OCI-LY3 (cell line): ENCODE results near the gene RPL32.

Experiments used
- H2AFZ ChIP-seq: fragments of 200-600, 300-600 bp; shearing (Covaris generic); 2 replicates; pipeline ENCODE4 v1.6.0; 2014; ENCODE audit warnings: antibody characterized with exemption, low read depth, low read length
- H3K27ac ChIP-seq: fragments of 200-600, 300-600 bp; sonication (generic); 2 replicates; pipeline ENCODE4 v1.5.1; 2014; ENCODE audit warnings: mild to moderate bottlenecking, low read length, moderate library complexity, mixed read lengths
- H3K27me3 ChIP-seq: fragments of 200-600, 300-600 bp; sonication (generic); 2 replicates; pipeline ENCODE4 v1.6.1; 2014; ENCODE audit warnings: low read depth, low read length, mixed read lengths
- H3K36me3 ChIP-seq: fragments of 200-600, 300-600 bp; sonication (generic); replicated peaks from 2 replicates; pipeline ENCODE3; 2014; ENCODE audit warnings: low read depth, low read length, mixed read lengths
- H3K4me1 ChIP-seq: fragments of 300-600, 200-600 bp; sonication (generic); 2 replicates; pipeline ENCODE4 v1.6.1; 2014; ENCODE audit warnings: low read length, mixed read lengths
- H3K4me2 ChIP-seq: fragments of 200-600, 300-600 bp; sonication (generic); 2 replicates; pipeline ENCODE4 v1.6.1; 2014; ENCODE audit warnings: low read length, mixed read lengths
- H3K4me3 ChIP-seq: fragments of 300-600, 200-600 bp; sonication (generic); 2 replicates; pipeline ENCODE4 v1.5.1; 2014; ENCODE audit warnings: antibody characterized with exemption, mild to moderate bottlenecking, low read length, moderate library complexity
- H3K79me2 ChIP-seq: fragments of 300-600, 200-600 bp; shearing (Covaris generic); 2 replicates; pipeline ENCODE4 v1.6.1; 2014; ENCODE audit warnings: mild to moderate bottlenecking, low read length, mixed read lengths
- H3K9ac ChIP-seq: fragments of 300-600, 200-600 bp; shearing (Covaris generic); 2 replicates; pipeline ENCODE4 v1.6.0; 2014; ENCODE audit warnings: mild to moderate bottlenecking, low read length, moderate library complexity
- H3K9me3 ChIP-seq: fragments of 200-600, 300-600 bp; shearing (Covaris generic); 2 replicates; pipeline ENCODE4 v1.6.1; 2014; ENCODE audit warnings: low read length, mixed read lengths; ENCODE audit not compliant: insufficient read depth
- H4K20me1 ChIP-seq: fragments of 200-600, 300-600 bp; sonication (generic); 2 replicates; pipeline ENCODE4 v1.6.1; 2016; ENCODE audit warnings: low read length, mixed read lengths; ENCODE audit not compliant: insufficient read depth
- CTCF ChIP-seq: fragments of 200-600, 300-600 bp; sonication (generic); IDR thresholded peaks from 2 replicates; pipeline ENCODE4 v1.5.1; 2014; ENCODE audit warnings: antibody characterized with exemption, low read length, low read depth
- EZH2phosphoT487 ChIP-seq: fragments of 200-600 bp; shearing (Covaris generic); IDR thresholded peaks from 2 replicates; pipeline ENCODE4 v1.6.1; 2018; ENCODE audit warnings: antibody characterized with exemption, mixed run types, low read depth

The RPL32 gene

GRCh38 chr3:12865271-12865670 is 23.9 kb upstream of the RPL32 start:
- H3K36me3 ChIP-seq, result no peaks in the 10 kb centered on the region
- H3K9me3 ChIP-seq, result peaks cover 9% of the 10 kb centered on the region; the same call in 1 of the 2 replicates
- no peak overlapping the region for H3K4me2 ChIP-seq
- H3K27me3 ChIP-seq, result peaks cover 25% of the 10 kb centered on the region
- H2AFZ ChIP-seq, result no peak overlapping the region
- H3K4me1 ChIP-seq, result peaks cover 13% of the 10 kb centered on the region
- H4K20me1 ChIP-seq, result no peaks in the 10 kb centered on the region
- H3K9ac ChIP-seq, result no peak overlapping the region
- H3K79me2 ChIP-seq, result no peaks in the 10 kb centered on the region
- TF ChIP-seq CTCF, result no peak
- TF ChIP-seq EZH2phosphoT487, result no peak
- H3K4me3 ChIP-seq, result no peak overlapping the region
- no peak overlapping the region for H3K27ac ChIP-seq

- Histone ChIP-seq H3K4me1 (no peaks in the 10 kb centered on the region), H2AFZ (no peak overlapping the region), H4K20me1 (no peaks in the 10 kb centered on the region), H3K9ac (no peak overlapping the region), H3K4me3 (no peak overlapping the region), H3K79me2 (no peaks in the 10 kb centered on the region), H3K4me2 (no peak overlapping the region), H3K36me3 (no peaks in the 10 kb centered on the region), H3K9me3 (peaks cover 9% of the 10 kb centered on the region; the same call in 1 of the 2 replicates), H3K27me3 (peaks cover 6% of the 10 kb centered on the region), H3K27ac (no peak overlapping the region)
- no peak for TF ChIP-seq EZH2phosphoT487
- no peak for TF ChIP-seq CTCF
These were observed 21.0 kb upstream of the RPL32 start for GRCh38 chr3:12862387-12862786.

DNA sequence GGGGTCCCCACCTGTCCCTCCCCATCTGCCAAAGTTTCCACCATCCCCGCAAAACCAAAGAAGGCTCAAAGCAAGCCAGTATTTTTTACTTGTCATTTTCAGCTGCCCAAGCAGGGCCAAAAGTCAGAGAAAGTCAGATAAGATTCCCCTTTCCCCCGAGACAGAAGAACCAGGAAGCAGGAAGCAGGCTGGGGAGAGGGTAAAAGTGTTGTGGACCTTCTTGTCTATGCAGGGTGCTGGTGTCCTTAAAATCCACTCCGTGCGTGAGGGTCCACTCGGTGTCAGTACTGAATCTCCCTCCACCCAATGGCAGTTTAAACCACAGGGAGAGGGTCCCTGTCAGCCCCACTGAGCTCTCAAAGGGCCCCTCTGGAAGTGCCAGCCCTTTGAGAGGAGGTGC is 20.2 kb upstream of the RPL32 start:
- Histone ChIP-seq H3K79me2 (no peaks in the 10 kb centered on the region), H3K4me2 (no peak overlapping the region)
- TF ChIP-seq EZH2phosphoT487 (no peak), CTCF (no peak)

GRCh38 chr3:12859840-12860239 is 18.5 kb upstream of the RPL32 start:
- no peaks in the 10 kb centered on the region for H3K79me2 ChIP-seq

More for the DNA sequence above, 20.2 kb upstream of the RPL32 start:
- no peak overlapping the region for H3K9ac ChIP-seq
- H2AFZ ChIP-seq, result no peak overlapping the region
- no peaks in the 10 kb centered on the region for H3K36me3 ChIP-seq
- no peak overlapping the region for H3K27ac ChIP-seq
- no peak overlapping the region for H3K4me3 ChIP-seq
- H3K4me1 ChIP-seq, result no peaks in the 10 kb centered on the region
- no peaks in the 10 kb centered on the region for H4K20me1 ChIP-seq
- peaks cover 13% of the 10 kb centered on the region for H3K27me3 ChIP-seq
- H3K9me3 ChIP-seq, result peaks cover 9% of the 10 kb centered on the region; the same call in 1 of the 2 replicates

More at GRCh38 chr3:12859840-12860239, 18.5 kb upstream of the RPL32 start:
- H3K4me1 ChIP-seq, result no peaks in the 10 kb centered on the region
- no peak overlapping the region for H3K27ac ChIP-seq
- H3K4me3 ChIP-seq, result no peak overlapping the region
- no peaks in the 10 kb centered on the region for H3K9me3 ChIP-seq
- no peak overlapping the region for H3K9ac ChIP-seq
- no peak for TF ChIP-seq EZH2phosphoT487
- no peak for TF ChIP-seq CTCF
- H2AFZ ChIP-seq, result no peak overlapping the region
- H3K27me3 ChIP-seq, result peaks cover 28% of the 10 kb centered on the region
- H4K20me1 ChIP-seq, result no peaks in the 10 kb centered on the region
- H3K4me2 ChIP-seq, result no peak overlapping the region
- H3K36me3 ChIP-seq, result no peaks in the 10 kb centered on the region
